Measurements from ENCODE around the gene IFT43. TPM values are rescaled to one million over a fixed set of nuclear protein-coding genes. Genes with fewer than 3 reads are reported as not detected.

IFT43 gene
- total RNA-seq, 1 experiment from 2014 or later: 24.2 TPM

GRCh38 chr14:76097547-76097946, 112.0 kb downstream of the IFT43 start (continued):
- TF ChIP-seq SIN3A (IDR thresholded peaks at IDR 0.05; ENCODE audit: low read depth) (no peak), ZNF274 (IDR thresholded peaks at IDR 0.05; ENCODE audit: low read depth, low read length) (no peak)

- H3K9me3 ChIP-seq (ENCODE audit: control insufficient read depth in 1 of 2, insufficient read depth in 1 of 2, low read depth in 1 of 2, low read length in 2 of 2): no peaks in the 10 kb centered on the region
- no peak overlapping the region for H2AFZ ChIP-seq (ENCODE audit: low read depth, low read length, poor library complexity, severe bottlenecking)
- no peaks in the 10 kb centered on the region for H4K20me1 ChIP-seq (ENCODE audit: insufficient read depth)
- ATAC-seq (no peak), DNase-seq (ENCODE audit: low read depth, low spot score) (no peak)
- no peak for TF ChIP-seq ZNF274 (IDR thresholded peaks at IDR 0.05; ENCODE audit: low read depth, low read length)
- no peak for TF ChIP-seq EGR1 (IDR thresholded peaks at IDR 0.05; ENCODE audit: low read depth)
- TF ChIP-seq SP1 (IDR thresholded peaks at IDR 0.05; ENCODE audit: low read depth): no peak
- no peak for TF ChIP-seq MAX (IDR thresholded peaks at IDR 0.05)
- no peak for TF ChIP-seq ATF3 (IDR thresholded peaks at IDR 0.05)
- TF ChIP-seq CBX3 (IDR thresholded peaks at IDR 0.05; ENCODE audit: low read depth): no peak
- no peak for TF ChIP-seq YY1 (IDR thresholded peaks at IDR 0.05; ENCODE audit: extremely low read depth, insufficient replicate concordance, low read depth, low read length)
- no peak for TF ChIP-seq POLR2AphosphoS5 (IDR thresholded peaks at IDR 0.05; ENCODE audit: low read depth, low read length)
- TF ChIP-seq SIN3A (IDR thresholded peaks at IDR 0.05; ENCODE audit: low read depth): no peak
- H3K9ac ChIP-seq (ENCODE audit: low read length): no peak overlapping the region
- no TSS peak for BruUV-seq (replicated peaks)
- no peak overlapping the region for H3K27ac ChIP-seq (ENCODE audit: low read depth, low read length)
- CTCF ChIA-PET: no interaction called here
- POLR2A ChIA-PET: no interaction called here
- H3K9me2 ChIP-seq (ENCODE audit: insufficient read depth): no peaks in the 10 kb centered on the region
- RAD21 ChIA-PET (ENCODE audit: low non-redundant PET in 1 of 2, low total read pairs in 2 of 2, uncharacterized antibody in 2 of 2, unreplicated experiment in 2 of 2): interaction anchor here in 1 of 2 experiments (0.6 kb wide), 1 partner anchor 666 kb away, joined by 4 read pairs; no protein-coding TSS in a partner anchor
- intact Hi-C loops (cut with micrococcal nuclease): no loop called here
- H3K36me3 ChIP-seq (ENCODE audit: control insufficient read depth in 1 of 2, insufficient read depth in 2 of 2, low read length in 2 of 2): no peaks in the 10 kb centered on the region
- no peak overlapping the region for H3K4me2 ChIP-seq (ENCODE audit: low read length)
- no peaks in the 10 kb centered on the region for H3K79me2 ChIP-seq (ENCODE audit: insufficient read depth, low read length)
- H3K4me1 ChIP-seq (ENCODE audit: control insufficient read depth in 1 of 2, insufficient read depth in 2 of 2, low read length in 2 of 2): no peaks in the 10 kb centered on the region
- no peak overlapping the region for H3K4me3 ChIP-seq (replicated peaks in 1 of 2; ENCODE audit: low read depth in 1 of 2, low read length in 2 of 2)
- H3K27me3 ChIP-seq (ENCODE audit: insufficient read depth, low read length): no peaks in the 10 kb centered on the region
Measured at GRCh38 chr14:76098047-76098446, 112.5 kb downstream of the IFT43 start.

All from HCT116 (cell line).